SU-DHL-6 (cell line): ENCODE data around the gene PLAAT2.

ENCODE experiments used
- CTCF ChIP-seq: fragments of 200-600 bp; sonication (generic); IDR thresholded peaks from one replicate; pipeline ENCODE4 v1.5.1; 2017; ENCODE audit warnings: antibody characterized with exemption, mild to moderate bottlenecking, low read length, moderate library complexity; ENCODE audit not compliant: insufficient read depth, poor library complexity, severe bottlenecking
- EZH2phosphoT487 ChIP-seq: fragments of 200-600 bp; sonication (generic), shearing (Covaris generic); conservative IDR thresholded peaks from 2 replicates; pipeline ENCODE4 v1.6.1; 2018; ENCODE audit warnings: mild to moderate bottlenecking, antibody characterized with exemption, low read length, moderate library complexity, mixed read lengths

GRCh38 chr11:63547061-63547460 lies 16.1 kb downstream of the PLAAT2 start:
- TF ChIP-seq CTCF: no peak
- TF ChIP-seq EZH2phosphoT487: no peak
